ENCODE measurements around the gene ADAMTSL2.

GRCh38 chr9:133583586-133583985, 49.1 kb downstream of the ADAMTSL2 start:
- no peak for TF ChIP-seq CTCF (IDR thresholded peaks at IDR 0.05; ENCODE audit: low read depth, low read length, poor library complexity, severe bottlenecking)
- TF ChIP-seq EZH2phosphoT487 (IDR thresholded peaks at IDR 0.05; ENCODE audit: borderline replicate concordance, low read length), result no peak

Measured in DOHH2 (cell line).